ENCODE results near the gene PSMC3. TPM values are rescaled to one million over a fixed set of nuclear protein-coding genes. Genes with fewer than 3 reads are reported as not detected.

PSMC3 gene
- total and polyA plus RNA-seq, 9 of the 15 experiments (the other 6 are each of a cell fraction or from before 2014, with no cell fraction given): 44.3 to 324 (median 240) TPM

DNA sequence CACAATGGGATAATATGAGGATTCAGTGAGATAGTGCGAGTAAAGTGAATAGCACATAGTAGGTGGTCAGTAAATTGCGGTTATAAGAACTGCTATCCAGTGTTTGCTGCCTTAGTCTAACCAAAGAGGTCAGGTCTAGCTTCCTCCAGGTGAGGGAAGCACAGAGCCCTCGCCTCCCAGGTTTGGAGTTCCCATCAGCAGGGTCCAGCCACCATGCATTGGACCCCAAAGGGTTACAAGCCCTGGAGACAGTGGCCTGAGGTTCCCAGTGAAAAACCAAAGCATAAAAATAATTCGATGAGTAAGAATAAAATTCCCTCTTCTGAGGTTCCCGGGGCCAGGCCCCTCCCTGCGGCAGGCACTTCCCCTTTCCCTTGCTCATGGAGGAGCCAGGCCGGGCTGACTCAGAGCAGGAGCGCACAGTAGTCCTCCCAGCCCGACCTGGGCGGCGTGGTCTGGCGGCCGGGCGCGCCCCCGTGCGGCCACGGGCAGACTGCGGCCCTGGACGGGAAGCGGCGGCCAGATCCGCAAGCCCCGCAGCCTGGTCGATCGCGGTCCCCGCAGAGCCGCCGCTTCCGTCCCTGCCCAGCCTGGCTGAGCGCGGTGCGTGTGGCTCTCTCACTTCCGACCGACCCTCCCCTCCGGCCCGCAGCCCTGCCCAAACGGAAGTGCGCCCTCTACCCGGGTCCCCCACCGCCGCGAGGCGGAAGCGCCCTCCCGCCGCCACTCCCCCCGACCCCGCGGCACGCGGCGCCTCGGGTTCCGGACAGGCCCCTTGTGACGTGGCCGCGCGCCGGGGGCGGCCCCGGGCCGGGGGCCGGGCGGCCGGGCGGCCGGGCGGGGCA is 18.3 kb downstream of the PSMC3 start, which contains the start of gene SLC39A13 (continued):
- TF ChIP-seq ZNF311 (CRISPR knock-in tag; IDR thresholded peaks at IDR 0.05) (no peak), BRD4 (IDR thresholded peaks at IDR 0.05) (peak; percentile 61; the same call in 1 of the 2 replicates), EP300 (IDR thresholded peaks at IDR 0.05; ENCODE audit: low read length) (no peak; the same call in none of the 2 replicates), ETV1 (tag; conservative IDR thresholded peaks at IDR 0.05; ENCODE audit: low read depth) (peak; percentile 83), NUFIP1 (IDR thresholded peaks at IDR 0.05; ENCODE audit: partially characterized antibody) (no peak), TEAD1 (CRISPR knock-in tag; IDR thresholded peaks at IDR 0.05) (peak in 1 of 2 experiments; percentile 93; a peak in 2 of 4 replicates), PCBP1 (IDR thresholded peaks at IDR 0.05; ENCODE audit: low read depth, low read length, poor library complexity, severe bottlenecking) (peak; percentile 83), COPS2 (conservative IDR thresholded peaks at IDR 0.05) (no peak)
- TF ChIP-seq, protein P1, sequence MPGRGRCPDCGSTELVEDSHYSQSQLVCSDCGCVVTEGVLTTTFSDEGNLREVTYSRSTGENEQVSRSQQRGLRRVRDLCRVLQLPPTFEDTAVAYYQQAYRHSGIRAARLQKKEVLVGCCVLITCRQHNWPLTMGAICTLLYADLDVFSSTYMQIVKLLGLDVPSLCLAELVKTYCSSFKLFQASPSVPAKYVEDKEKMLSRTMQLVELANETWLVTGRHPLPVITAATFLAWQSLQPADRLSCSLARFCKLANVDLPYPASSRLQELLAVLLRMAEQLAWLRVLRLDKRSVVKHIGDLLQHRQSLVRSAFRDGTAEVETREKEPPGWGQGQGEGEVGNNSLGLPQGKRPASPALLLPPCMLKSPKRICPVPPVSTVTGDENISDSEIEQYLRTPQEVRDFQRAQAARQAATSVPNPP (IDR thresholded peaks at IDR 0.05; ENCODE audit: borderline replicate concordance, insufficient read depth, insufficient read length): no peak
- TF ChIP-seq, protein P2, sequence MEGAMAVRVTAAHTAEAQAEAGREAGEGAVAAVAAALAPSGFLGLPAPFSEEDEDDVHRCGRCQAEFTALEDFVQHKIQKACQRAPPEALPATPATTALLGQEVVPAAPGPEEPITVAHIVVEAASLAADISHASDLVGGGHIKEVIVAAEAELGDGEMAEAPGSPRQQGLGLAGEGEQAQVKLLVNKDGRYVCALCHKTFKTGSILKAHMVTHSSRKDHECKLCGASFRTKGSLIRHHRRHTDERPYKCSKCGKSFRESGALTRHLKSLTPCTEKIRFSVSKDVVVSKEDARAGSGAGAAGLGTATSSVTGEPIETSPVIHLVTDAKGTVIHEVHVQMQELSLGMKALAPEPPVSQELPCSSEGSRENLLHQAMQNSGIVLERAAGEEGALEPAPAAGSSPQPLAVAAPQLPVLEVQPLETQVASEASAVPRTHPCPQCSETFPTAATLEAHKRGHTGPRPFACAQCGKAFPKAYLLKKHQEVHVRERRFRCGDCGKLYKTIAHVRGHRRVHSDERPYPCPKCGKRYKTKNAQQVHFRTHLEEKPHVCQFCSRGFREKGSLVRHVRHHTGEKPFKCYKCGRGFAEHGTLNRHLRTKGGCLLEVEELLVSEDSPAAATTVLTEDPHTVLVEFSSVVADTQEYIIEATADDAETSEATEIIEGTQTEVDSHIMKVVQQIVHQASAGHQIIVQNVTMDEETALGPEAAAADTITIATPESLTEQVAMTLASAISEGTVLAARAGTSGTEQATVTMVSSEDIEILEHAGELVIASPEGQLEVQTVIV (CRISPR knock-in tag; IDR thresholded peaks at IDR 0.05; ENCODE audit: borderline replicate concordance): no peak
- TF ChIP-seq, protein P3, sequence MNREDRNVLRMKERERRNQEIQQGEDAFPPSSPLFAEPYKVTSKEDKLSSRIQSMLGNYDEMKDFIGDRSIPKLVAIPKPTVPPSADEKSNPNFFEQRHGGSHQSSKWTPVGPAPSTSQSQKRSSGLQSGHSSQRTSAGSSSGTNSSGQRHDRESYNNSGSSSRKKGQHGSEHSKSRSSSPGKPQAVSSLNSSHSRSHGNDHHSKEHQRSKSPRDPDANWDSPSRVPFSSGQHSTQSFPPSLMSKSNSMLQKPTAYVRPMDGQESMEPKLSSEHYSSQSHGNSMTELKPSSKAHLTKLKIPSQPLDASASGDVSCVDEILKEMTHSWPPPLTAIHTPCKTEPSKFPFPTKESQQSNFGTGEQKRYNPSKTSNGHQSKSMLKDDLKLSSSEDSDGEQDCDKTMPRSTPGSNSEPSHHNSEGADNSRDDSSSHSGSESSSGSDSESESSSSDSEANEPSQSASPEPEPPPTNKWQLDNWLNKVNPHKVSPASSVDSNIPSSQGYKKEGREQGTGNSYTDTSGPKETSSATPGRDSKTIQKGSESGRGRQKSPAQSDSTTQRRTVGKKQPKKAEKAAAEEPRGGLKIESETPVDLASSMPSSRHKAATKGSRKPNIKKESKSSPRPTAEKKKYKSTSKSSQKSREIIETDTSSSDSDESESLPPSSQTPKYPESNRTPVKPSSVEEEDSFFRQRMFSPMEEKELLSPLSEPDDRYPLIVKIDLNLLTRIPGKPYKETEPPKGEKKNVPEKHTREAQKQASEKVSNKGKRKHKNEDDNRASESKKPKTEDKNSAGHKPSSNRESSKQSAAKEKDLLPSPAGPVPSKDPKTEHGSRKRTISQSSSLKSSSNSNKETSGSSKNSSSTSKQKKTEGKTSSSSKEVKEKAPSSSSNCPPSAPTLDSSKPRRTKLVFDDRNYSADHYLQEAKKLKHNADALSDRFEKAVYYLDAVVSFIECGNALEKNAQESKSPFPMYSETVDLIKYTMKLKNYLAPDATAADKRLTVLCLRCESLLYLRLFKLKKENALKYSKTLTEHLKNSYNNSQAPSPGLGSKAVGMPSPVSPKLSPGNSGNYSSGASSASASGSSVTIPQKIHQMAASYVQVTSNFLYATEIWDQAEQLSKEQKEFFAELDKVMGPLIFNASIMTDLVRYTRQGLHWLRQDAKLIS (CRISPR knock-in tag; IDR thresholded peaks at IDR 0.05): peak; percentile 96
- TF ChIP-seq, protein P4, sequence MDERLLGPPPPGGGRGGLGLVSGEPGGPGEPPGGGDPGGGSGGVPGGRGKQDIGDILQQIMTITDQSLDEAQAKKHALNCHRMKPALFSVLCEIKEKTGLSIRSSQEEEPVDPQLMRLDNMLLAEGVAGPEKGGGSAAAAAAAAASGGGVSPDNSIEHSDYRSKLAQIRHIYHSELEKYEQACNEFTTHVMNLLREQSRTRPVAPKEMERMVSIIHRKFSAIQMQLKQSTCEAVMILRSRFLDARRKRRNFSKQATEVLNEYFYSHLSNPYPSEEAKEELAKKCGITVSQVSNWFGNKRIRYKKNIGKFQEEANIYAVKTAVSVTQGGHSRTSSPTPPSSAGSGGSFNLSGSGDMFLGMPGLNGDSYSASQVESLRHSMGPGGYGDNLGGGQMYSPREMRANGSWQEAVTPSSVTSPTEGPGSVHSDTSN (CRISPR knock-in tag; IDR thresholded peaks at IDR 0.05; ENCODE audit: low read depth): no peak
- TF ChIP-seq, protein P4 (tag; conservative IDR thresholded peaks at IDR 0.05; ENCODE audit: low read depth): no peak
- TF ChIP-seq, protein P5, sequence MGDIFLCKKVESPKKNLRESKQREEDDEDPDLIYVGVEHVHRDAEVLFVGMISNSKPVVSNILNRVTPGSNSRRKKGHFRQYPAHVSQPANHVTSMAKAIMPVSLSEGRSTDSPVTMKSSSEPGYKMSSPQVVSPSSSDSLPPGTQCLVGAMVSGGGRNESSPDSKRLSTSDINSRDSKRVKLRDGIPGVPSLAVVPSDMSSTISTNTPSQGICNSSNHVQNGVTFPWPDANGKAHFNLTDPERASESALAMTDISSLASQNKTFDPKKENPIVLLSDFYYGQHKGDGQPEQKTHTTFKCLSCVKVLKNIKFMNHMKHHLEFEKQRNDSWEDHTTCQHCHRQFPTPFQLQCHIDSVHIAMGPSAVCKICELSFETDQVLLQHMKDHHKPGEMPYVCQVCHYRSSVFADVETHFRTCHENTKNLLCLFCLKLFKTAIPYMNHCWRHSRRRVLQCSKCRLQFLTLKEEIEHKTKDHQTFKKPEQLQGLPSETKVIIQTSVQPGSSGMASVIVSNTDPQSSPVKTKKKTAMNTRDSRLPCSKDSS (IDR thresholded peaks at IDR 0.05; ENCODE audit: low read depth, partially characterized antibody): no peak
